ENCODE measurements around the gene NUAK2.
"Not testable (repeated sequence)": the region's sequence is repeated elsewhere in the genome, so short reads cannot be mapped to it uniquely, and the experiment has no call there.

The NUAK2 gene

GRCh38 chr1:205321162-205321958, at the start of gene NUAK2:
Gene NUAK2 (minus strand): TSS chr1:205321745. CDS start chr1:205321628, 117 bp downstream.
- DNase-seq (ENCODE audit: low read depth in 2 of 2): peak; percentile 63 to 69

- no peak for DNase-seq (ENCODE audit: low read depth in 2 of 2)
These were observed 49.2 kb upstream of the NUAK2 start for GRCh38 chr1:205370780-205371179.

- no peak for DNase-seq (ENCODE audit: low read depth in 2 of 2)
These were observed 48.2 kb upstream of the NUAK2 start for GRCh38 chr1:205369701-205370123.

- no peak for DNase-seq (ENCODE audit: low read depth in 2 of 2)
These were observed 46.9 kb upstream of the NUAK2 start for GRCh38 chr1:205368478-205368877.

- no peak for DNase-seq (ENCODE audit: low read depth in 2 of 2)
These were observed 44.5 kb upstream of the NUAK2 start for GRCh38 chr1:205365945-205366463.

DNA sequence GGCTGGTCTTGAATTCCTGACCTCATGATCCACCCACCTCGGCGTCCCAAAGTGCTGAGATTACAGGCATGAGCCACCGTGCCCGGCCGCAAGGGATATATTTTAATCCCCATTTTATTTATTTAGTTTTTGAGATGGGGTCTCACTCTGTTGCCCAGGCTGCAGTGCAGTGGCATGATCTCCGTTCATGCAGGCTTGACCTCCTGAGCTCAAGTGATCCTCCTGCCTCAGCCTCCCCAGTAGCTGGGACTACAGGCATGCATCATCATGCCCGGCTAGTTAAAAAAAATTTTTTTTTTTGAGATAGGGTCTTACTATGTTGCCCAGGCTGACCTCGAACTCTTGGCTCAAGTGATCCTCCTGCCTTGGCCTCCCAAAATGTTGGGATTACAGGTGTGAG, 43.5 kb upstream of the NUAK2 start:
- not testable (repeated sequence) for DNase-seq (ENCODE audit: low read depth in 2 of 2)

DNA sequence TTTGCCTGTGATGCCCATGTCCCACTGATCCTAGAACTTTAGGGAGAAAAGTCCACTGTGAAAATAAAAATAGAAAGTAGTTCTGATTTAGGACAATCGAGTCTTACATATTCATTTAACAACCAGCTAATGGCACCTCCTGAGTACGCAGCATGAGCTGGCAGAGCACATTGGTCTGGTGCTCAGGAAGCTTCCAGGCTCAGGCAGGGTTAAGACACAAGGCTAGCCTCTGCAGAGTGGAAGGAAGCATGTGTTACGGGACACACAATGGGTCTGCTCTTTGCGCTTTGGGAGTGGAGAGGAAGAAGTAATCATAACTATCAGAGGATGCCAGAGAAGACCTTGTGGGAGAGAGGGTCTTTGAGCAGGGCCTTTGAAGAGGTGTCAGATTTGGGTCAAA, 39.3 kb upstream of the NUAK2 start:
- DNase-seq (ENCODE audit: low read depth in 2 of 2): no peak

GRCh38 chr1:205359771-205360565, 38.4 kb upstream of the NUAK2 start:
- no peak for DNase-seq (ENCODE audit: low read depth in 2 of 2)

- DNase-seq (ENCODE audit: low read depth in 2 of 2): no peak
These were observed 37.0 kb upstream of the NUAK2 start for GRCh38 chr1:205358579-205358978.

DNA sequence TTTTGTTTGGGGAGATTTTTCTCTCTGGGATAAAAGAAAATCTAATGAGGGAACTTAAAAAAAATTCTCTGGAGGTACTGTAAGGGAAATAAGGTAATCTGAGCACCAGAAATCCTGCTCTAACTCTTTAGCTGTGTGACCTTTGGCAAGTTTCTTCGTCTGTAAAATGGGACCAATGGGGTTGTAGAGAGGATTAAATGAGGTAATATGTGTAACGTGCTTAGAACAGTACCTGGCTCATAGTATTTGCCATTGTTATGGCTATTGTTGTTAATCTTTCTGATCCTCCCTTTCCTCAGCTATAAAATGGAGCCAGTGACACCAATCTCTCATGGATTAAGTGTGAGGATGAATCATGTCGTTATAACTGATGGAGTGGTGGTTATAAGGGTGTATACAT, 36.0 kb upstream of the NUAK2 start:
- DNase-seq (ENCODE audit: low read depth in 2 of 2): no peak

- no peak for DNase-seq (ENCODE audit: low read depth in 2 of 2)
These were observed 35.0 kb upstream of the NUAK2 start, which contains the start of gene KLHDC8A for GRCh38 chr1:205356440-205357139. Gene KLHDC8A (minus strand): TSS chr1:205356922. CDS start chr1:205343604, 13,318 bp downstream.

DNA sequence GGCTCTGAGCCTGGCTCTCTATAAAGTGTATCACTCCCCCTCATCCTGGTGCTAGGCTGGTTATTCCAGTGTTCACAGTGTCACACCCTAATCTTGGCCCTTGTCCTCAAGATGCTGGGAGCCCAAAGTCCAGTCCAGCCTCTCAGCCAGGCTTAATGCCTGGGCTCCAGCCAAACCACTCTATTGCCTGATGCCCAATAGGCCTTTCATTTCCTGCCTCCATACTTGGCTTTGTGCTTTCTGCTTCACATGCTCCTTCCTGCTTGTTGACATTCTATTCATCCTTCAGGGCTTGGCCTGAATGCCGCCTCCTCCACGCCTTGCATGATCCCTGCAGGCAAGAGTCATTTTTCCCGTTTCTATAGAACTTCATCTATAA, 33.5 kb upstream of the NUAK2 start:
- DNase-seq (ENCODE audit: low read depth in 2 of 2): no peak

DNA sequence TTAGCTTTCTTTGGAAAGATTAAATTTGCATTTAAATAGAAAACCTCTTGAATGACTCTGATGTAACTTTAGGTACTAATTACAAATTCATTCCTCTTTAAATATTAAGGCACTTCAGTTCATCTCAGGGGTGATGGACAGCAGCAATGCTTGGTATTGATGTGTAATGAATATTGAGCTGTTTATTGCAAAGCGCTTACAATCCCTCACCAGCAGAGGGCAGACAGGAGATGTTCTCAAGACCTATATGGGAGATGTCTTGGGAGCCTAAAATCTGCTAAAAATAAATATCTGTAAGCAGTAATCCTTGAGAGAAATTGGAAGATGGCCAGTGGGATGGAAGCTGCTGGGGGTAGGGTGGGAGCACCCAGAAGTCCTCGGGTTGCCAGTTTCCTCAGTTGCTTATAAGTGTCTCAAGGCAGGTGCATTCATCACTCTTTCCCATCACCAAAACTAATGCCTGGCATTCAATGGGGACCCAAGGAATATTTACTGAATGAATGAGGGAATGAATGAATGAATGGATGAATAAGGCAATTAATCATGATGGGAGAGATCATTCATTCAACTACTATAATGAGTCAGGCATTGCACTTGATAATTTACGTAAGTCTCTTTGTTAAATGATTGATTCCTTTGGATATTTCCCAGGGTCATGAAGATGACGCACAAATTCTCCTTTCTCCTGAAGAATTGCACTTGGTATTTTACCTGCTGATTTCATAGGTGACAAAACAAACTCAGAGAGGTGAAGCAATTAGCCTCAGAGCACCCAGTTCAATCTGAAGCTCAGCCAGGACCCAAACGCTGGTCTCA, 32.9 kb upstream of the NUAK2 start:
- DNase-seq (ENCODE audit: low read depth in 2 of 2): peak; percentile 11 to 35

- no peak for DNase-seq (ENCODE audit: low read depth in 2 of 2)
These were observed 32.1 kb upstream of the NUAK2 start for GRCh38 chr1:205353612-205354011.

- DNase-seq (ENCODE audit: low read depth in 2 of 2): no peak
These were observed 31.6 kb upstream of the NUAK2 start for GRCh38 chr1:205353191-205353590.

DNA sequence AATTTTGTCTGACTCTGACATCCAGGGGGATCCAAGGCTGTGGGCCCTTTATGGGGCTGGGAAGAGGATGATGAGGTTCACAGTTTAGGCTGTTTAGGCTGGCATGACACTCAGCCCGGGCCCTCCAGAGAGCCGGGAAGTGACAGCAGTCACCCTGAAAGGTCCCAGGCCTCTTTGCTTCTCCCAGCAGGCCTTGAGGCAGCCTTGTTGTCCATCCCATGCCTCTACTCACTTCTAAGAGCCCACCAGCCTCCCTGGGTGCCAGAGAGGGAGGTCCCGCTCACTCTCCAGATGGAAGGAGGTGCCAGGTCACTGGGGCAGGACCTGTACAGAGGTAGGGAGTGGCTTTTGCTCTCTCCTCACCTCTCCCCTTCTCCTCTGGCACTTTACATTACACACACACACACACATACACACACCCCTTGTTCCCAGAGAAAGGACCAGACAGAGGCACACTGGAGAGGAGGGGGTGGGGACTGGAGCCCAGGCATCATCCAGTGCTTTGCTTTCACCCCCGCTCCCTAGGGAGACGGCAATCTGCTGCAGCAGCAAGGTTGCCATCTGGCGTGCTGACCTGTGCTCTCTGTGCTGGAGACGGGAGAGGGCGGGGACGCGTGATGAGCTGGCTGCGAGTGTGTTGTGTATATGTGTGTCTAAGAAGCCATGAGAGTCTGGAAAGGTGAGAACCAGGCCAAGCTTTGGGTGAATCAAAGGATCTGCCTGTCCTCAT, 30.6 kb upstream of the NUAK2 start:
- DNase-seq (ENCODE audit: low read depth in 2 of 2): no peak

GRCh38 chr1:205350691-205351141, 29.2 kb upstream of the NUAK2 start:
- no peak for DNase-seq (ENCODE audit: low read depth in 2 of 2)

DNA sequence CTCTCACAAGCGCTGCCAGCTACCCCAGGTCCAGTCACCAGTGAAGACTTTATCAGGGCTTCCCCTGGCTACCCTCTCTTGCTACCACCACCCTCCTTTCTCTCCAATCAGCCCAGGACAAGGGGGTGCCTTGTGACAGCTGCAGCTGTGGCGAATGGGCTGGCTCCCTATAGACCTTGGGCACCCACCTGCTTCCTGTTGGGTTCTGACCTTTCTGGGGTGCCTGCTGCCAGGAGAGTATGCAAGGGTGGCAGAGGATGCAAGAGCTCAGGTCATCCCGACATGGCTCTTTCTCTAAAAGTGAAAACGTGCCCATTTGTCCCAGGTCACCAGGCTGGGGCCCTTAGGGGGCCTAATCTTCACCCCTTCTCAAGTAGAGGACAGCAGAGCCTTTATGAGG, 28.6 kb upstream of the NUAK2 start:
- DNase-seq (ENCODE audit: low read depth in 2 of 2): no peak

- DNase-seq (ENCODE audit: low read depth in 2 of 2): no peak
These were observed 27.3 kb upstream of the NUAK2 start for GRCh38 chr1:205348554-205349487.
